GM23248 (cell line): ENCODE measurements around the gene IRX1.

Source experiments
- EZH2 ChIP-seq: fragments of 200-600 bp; sonication (generic); IDR thresholded peaks from 2 replicates; pipeline ENCODE4 v1.6.1; 2018; ENCODE audit warnings: antibody characterized with exemption, mild to moderate bottlenecking; ENCODE audit not compliant: insufficient read depth, poor library complexity, severe bottlenecking
- EZH2phosphoT487 ChIP-seq: fragments of 200-600 bp; sonication (generic); IDR thresholded peaks from 2 replicates; pipeline ENCODE4 v1.6.1; 2018; ENCODE audit warnings: antibody characterized with exemption, moderate library complexity, mild to moderate bottlenecking, low read depth; ENCODE audit not compliant: insufficient read depth

DNA sequence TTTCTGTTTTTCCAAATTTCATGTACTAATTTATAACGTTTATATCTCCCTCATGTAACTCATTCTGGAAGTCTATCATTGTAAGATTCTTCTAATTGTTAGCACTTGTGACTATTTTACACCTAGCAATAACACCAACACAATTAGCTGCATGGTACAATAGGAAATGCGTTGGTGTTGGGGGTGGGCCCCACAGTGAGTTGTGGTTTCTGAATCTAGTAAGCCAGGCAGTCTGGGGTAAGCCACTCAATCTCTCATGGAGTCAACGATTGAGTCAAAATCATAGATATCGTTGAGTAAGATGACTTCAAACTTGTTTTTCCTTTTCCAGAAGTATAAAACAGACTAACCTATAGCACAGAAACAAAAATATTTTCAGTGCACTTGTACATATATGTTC, 30.0 kb downstream of the IRX1 start:
- TF ChIP-seq EZH2 (no peak), EZH2phosphoT487 (no peak)
